Activated T-cell treated with anti-CD3 and anti-CD28 coated beads, Interleukin-2, amount 50 U/mL, for 72 hours (primary cell): ENCODE results near the gene MYH11. TPM values are rescaled to one million over a fixed set of nuclear protein-coding genes. Genes with fewer than 3 reads are reported as not detected.

Experiments used
- ATAC-seq, 2 donors: fragments of 150-1000 bp; cut with Tn5 transposase; replicated peaks in 1 of 2; 2 replicates each; pipeline ENCODE4 v1.10.0; 2021; ENCODE audit warnings: moderate library complexity in 2 of 2, mild to moderate bottlenecking in 1 of 2
- DNase-seq, 2 donors: peaks; one replicate each; pipeline ENCODE4 v3.0.0; 2021 to 2022; ENCODE audit warnings: mixed read lengths in 1 of 2
- H3K27ac Mint-ChIP-seq: one replicate; pipeline ENCODE4 v1.8.0; 2022; ENCODE audit warnings: mild to moderate bottlenecking, moderate library complexity, mixed read lengths
- H3K27me3 Mint-ChIP-seq: one replicate; pipeline ENCODE4 v1.8.0; 2022; ENCODE audit warnings: low read depth, mixed read lengths
- H3K36me3 Mint-ChIP-seq, 2 donors: one replicate each; pipeline ENCODE4 v1.8.0; 2022; ENCODE audit warnings: mixed read lengths in 2 of 2, mild to moderate bottlenecking in 1 of 2; ENCODE audit not compliant: insufficient read depth in 2 of 2
- H3K4me1 Mint-ChIP-seq: one replicate; pipeline ENCODE4 v1.8.0; 2022; ENCODE audit warnings: low read depth, mixed read lengths
- H3K4me3 Mint-ChIP-seq, 2 donors: one replicate each; pipeline ENCODE4 v1.8.0; 2022; ENCODE audit warnings: mild to moderate bottlenecking in 2 of 2, mixed read lengths in 2 of 2, moderate library complexity in 2 of 2
- H3K9me3 Mint-ChIP-seq, 2 donors: one replicate each; pipeline ENCODE4 v1.8.0; 2022; ENCODE audit warnings: mixed read lengths in 2 of 2
- total RNA-seq, 2 donors: library from RNA; stranded (reverse); gene quantifications; one replicate each; pipeline ENCODE4 v1.2.3, GENCODE V29; 2022

Gene MYH11
- total RNA-seq, 2 donors from 2014 or later: not detected

DNA sequence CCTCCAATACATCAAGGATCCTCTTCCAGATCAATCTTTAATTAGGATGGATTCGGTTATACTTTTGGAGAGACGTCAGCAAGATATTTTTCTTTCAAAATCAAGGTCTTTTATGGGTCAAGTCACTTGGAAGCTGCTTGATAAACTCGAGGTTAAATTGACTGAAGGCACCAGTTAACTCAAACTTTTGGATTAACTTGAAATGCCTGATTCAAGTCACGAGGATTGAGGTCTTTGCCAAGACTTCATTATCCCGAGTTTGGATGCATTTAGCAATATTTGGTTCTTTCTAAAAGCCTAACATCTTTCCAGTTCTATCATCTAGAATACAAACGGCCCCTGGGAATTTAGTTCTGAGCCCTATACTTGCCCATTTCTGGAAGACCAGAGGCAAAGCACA is 82.9 kb downstream of the MYH11 start:
- Mint-ChIP-seq H3K9me3 (no peaks in the 10 kb centered on the region), H3K4me3 (no peak overlapping the region), H3K36me3 (no peaks in the 10 kb centered on the region)

GRCh38 chr16:15772579-15773293 is 84.1 kb downstream of the MYH11 start:
- Mint-ChIP-seq H3K27me3 (peaks cover 11% of the 10 kb centered on the region), H3K27ac (no peak overlapping the region), H3K36me3 (no peaks in the 10 kb centered on the region), H3K9me3 (no peaks in the 10 kb centered on the region), H3K4me3 (no peak overlapping the region), H3K4me1 (no peaks in the 10 kb centered on the region)
- no peak for ATAC-seq
- DNase-seq: no peak

More for the DNA sequence above, 82.9 kb downstream of the MYH11 start:
- ATAC-seq: no peak
- Mint-ChIP-seq H3K4me1 (no peaks in the 10 kb centered on the region), H3K27ac (no peak overlapping the region), H3K27me3 (peaks cover 11% of the 10 kb centered on the region)
- DNase-seq: no peak

DNA sequence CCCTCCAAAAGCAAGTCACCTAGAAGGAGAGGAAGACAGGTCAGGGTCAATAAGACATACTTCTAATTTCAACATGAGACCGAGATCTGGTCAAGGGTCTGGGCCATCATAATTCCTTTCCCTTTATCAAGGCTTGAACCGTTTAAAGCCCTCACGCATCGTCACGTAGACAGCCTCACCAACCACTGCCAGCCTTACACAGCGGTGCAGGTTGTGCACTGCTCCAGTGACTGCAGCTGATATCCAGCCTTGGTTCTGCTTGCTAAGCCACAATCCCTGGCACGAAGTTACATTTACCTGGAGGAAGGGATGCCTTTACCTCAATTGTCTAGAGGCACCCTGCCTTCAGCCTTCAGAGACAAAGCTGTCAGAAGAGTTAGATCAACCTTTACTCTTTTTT is 85.1 kb downstream of the MYH11 start:
- Mint-ChIP-seq H3K27ac (no peak overlapping the region), H3K4me1 (no peaks in the 10 kb centered on the region), H3K9me3 (no peaks in the 10 kb centered on the region), H3K36me3 (no peaks in the 10 kb centered on the region), H3K4me3 (no peak overlapping the region), H3K27me3 (peaks cover 11% of the 10 kb centered on the region)
- no peak for ATAC-seq
- DNase-seq: no peak

- no peaks in the 10 kb centered on the region for H3K4me1 Mint-ChIP-seq
- no peak for DNase-seq
- H3K36me3 Mint-ChIP-seq: no peaks in the 10 kb centered on the region
- H3K27me3 Mint-ChIP-seq: peaks cover under 1% of the 10 kb centered on the region
- no peak overlapping the region for H3K27ac Mint-ChIP-seq
- ATAC-seq: no peak
- no peaks in the 10 kb centered on the region for H3K9me3 Mint-ChIP-seq
- no peak overlapping the region for H3K4me3 Mint-ChIP-seq
Measured at GRCh38 chr16:15770512-15770911, 86.3 kb downstream of the MYH11 start.

GRCh38 chr16:15770107-15770506 is 86.7 kb downstream of the MYH11 start:
- ATAC-seq (no peak), DNase-seq (no peak)
- no peaks in the 10 kb centered on the region for H3K36me3 Mint-ChIP-seq
- no peaks in the 10 kb centered on the region for H3K4me1 Mint-ChIP-seq
- no peaks in the 10 kb centered on the region for H3K9me3 Mint-ChIP-seq
- no peak overlapping the region for H3K4me3 Mint-ChIP-seq
- H3K27me3 Mint-ChIP-seq: peaks cover 3% of the 10 kb centered on the region
- H3K27ac Mint-ChIP-seq: no peak overlapping the region

- Mint-ChIP-seq H3K27ac (no peak overlapping the region), H3K4me3 (no peak overlapping the region), H3K36me3 (no peaks in the 10 kb centered on the region), H3K9me3 (no peaks in the 10 kb centered on the region), H3K27me3 (peaks cover 7% of the 10 kb centered on the region), H3K4me1 (no peaks in the 10 kb centered on the region)
- ATAC-seq (no peak), DNase-seq (no peak)
Measured at GRCh38 chr16:15769239-15769638, 87.6 kb downstream of the MYH11 start.

- Mint-ChIP-seq H3K36me3 (no peaks in the 10 kb centered on the region), H3K4me1 (no peaks in the 10 kb centered on the region), H3K4me3 (no peak overlapping the region), H3K9me3 (no peaks in the 10 kb centered on the region), H3K27me3 (peaks cover 7% of the 10 kb centered on the region), H3K27ac (no peak overlapping the region)
- ATAC-seq: no peak
- no peak for DNase-seq
Measured at GRCh38 chr16:15768201-15768600, 88.6 kb downstream of the MYH11 start.

- no peak for ATAC-seq
- Mint-ChIP-seq H3K27me3 (peaks cover 14% of the 10 kb centered on the region), H3K36me3 (no peaks in the 10 kb centered on the region), H3K27ac (no peak overlapping the region), H3K4me1 (no peaks in the 10 kb centered on the region), H3K9me3 (no peaks in the 10 kb centered on the region), H3K4me3 (no peak overlapping the region)
- no peak for DNase-seq
Measured at GRCh38 chr16:15766918-15767317, 89.9 kb downstream of the MYH11 start.

DNA sequence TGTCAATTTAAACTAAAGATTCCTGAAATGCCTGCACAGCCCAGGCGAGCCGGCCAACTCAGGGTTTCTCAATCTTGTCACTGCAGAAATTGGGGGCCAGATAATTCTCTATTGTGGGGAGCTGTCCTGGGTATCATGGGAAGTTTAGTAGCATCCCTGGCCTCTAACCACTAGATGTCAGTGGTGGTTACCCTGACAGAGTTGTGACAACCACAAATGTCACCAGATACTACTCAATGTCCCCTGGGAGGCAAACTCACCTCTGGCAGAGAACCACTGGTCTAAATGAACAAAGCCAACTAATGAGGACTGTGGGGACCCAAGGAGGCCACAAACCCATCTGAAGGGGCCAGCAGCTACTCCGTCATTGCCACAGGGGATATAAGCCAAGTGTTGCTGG is 90.9 kb downstream of the MYH11 start:
- peaks cover 14% of the 10 kb centered on the region for H3K27me3 Mint-ChIP-seq
- peak; percentile 73 to 77 for ATAC-seq
- no peak overlapping the region for H3K27ac Mint-ChIP-seq
- H3K4me3 Mint-ChIP-seq: no peak overlapping the region
- H3K9me3 Mint-ChIP-seq: no peaks in the 10 kb centered on the region
- H3K36me3 Mint-ChIP-seq: no peaks in the 10 kb centered on the region
- no peaks in the 10 kb centered on the region for H3K4me1 Mint-ChIP-seq
- peak; percentile 36 to 40 for DNase-seq

GRCh38 chr16:15765116-15765515 is 91.7 kb downstream of the MYH11 start:
- no peak for DNase-seq
- H3K9me3 Mint-ChIP-seq: no peaks in the 10 kb centered on the region
- no peak overlapping the region for H3K4me3 Mint-ChIP-seq
- no peak for ATAC-seq
- no peak overlapping the region for H3K27ac Mint-ChIP-seq
- H3K27me3 Mint-ChIP-seq: peaks cover 18% of the 10 kb centered on the region
- H3K36me3 Mint-ChIP-seq: no peaks in the 10 kb centered on the region
- no peaks in the 10 kb centered on the region for H3K4me1 Mint-ChIP-seq

DNA sequence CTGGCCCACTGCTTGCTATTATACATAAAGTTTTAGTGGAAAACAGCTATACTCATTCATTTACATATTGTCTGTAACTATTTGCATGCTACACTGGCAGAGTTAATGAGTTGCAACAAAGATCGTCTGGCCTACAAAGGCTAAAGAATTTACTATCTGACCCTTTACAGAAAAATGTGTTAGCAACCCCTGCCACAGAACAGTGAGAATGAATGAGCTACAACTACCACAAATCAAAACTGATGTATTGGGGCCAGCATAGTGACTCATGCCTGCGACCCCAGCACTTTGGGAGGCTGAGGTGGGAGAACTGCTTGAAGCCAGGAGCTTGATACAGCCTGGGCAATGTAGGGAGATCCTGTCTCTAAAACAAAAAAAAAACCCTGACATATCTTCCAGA is 92.7 kb downstream of the MYH11 start:
- no peaks in the 10 kb centered on the region for H3K9me3 Mint-ChIP-seq
- H3K4me1 Mint-ChIP-seq: no peaks in the 10 kb centered on the region
- no peaks in the 10 kb centered on the region for H3K36me3 Mint-ChIP-seq
- no peak for ATAC-seq
- DNase-seq: no peak
- no peak overlapping the region for H3K27ac Mint-ChIP-seq
- H3K4me3 Mint-ChIP-seq: no peak overlapping the region
- peaks cover 21% of the 10 kb centered on the region for H3K27me3 Mint-ChIP-seq

DNA sequence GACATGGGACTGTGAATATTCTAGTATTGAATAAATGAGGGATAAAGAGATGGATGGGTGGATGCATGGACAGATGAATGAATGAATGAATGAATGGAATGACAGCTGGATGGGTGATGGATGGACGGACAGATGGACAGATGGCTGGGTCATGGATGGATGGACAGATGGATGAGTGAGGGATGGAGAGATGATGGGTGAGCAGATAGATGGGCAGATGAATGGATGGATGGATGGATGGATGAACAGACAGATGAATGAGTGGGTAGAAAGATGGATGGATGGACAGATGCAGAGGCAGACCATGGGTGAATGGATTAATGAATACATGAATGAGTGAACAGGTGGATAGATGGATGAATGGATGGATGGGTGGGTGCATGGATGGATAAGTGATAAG is 96.7 kb downstream of the MYH11 start:
- H3K27me3 Mint-ChIP-seq: peaks cover 18% of the 10 kb centered on the region
- ATAC-seq: no peak
- no peaks in the 10 kb centered on the region for H3K36me3 Mint-ChIP-seq

GRCh38 chr16:15759070-15759469 is 97.8 kb downstream of the MYH11 start:
- Mint-ChIP-seq H3K36me3 (no peaks in the 10 kb centered on the region), H3K4me3 (no peak overlapping the region), H3K9me3 (no peaks in the 10 kb centered on the region), H3K27ac (no peak overlapping the region), H3K27me3 (peaks cover 14% of the 10 kb centered on the region), H3K4me1 (peaks cover 8% of the 10 kb centered on the region)
- ATAC-seq (no peak), DNase-seq (no peak)

More for the DNA sequence above, 96.7 kb downstream of the MYH11 start:
- Mint-ChIP-seq H3K4me1 (peaks cover 8% of the 10 kb centered on the region), H3K9me3 (no peaks in the 10 kb centered on the region), H3K27ac (no peak overlapping the region), H3K4me3 (no peak overlapping the region)
- DNase-seq: no peak

DNA sequence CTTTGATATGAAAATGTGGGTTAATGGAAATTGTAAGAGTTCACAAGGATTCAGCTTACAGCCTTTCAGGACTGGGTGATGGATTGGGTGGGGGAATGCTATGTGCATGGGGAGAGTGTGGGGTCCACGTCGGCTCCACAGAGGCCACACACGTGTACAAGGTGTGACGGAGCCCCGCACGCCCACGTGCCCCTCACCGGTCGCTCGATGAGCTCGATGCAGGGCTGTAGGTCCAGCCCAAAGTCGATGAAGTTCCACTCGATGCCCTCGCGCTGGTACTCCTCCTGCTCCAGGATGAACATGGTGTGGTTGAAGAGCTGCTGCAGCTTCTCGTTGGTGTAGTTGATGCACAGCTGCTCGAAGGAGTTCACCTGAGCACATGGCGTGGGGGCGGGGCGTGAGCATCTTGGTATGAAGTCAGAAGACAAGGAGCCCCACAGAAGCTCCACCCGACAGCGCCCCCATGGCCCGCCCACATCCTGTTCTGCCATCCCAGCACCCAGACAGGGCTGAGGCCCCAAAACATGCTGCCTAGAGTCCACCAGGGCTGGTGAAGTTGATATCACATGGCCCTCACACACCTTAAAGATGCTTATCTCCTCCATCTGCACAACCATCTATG is 99.1 kb downstream of the MYH11 start:
- Mint-ChIP-seq H3K4me3 (no peak overlapping the region), H3K9me3 (no peaks in the 10 kb centered on the region), H3K27ac (no peak overlapping the region), H3K4me1 (peaks cover 8% of the 10 kb centered on the region), H3K36me3 (no peaks in the 10 kb centered on the region), H3K27me3 (peaks cover 13% of the 10 kb centered on the region)
- DNase-seq (peak in 1 of 2 donors; percentile 11), ATAC-seq (no peak)
